Subcutaneous adipose tissue (tissue), 4 donors: ENCODE data around the gene TMEM132A. TPM values are rescaled to one million over a fixed set of nuclear protein-coding genes. Genes with fewer than 3 reads are reported as not detected.

ENCODE experiments used
- CTCF ChIP-seq: fragments of 450-650 bp; IDR thresholded peaks from one replicate; pipeline ENCODE4 v1.5.1; 2016; ENCODE audit warnings: low read depth, mild to moderate bottlenecking, control low read depth, antibody characterized with exemption, moderate library complexity
- total RNA-seq, 4 donors: library from RNA; depleted of rRNA; stranded (reverse); fragments of >200 nt; gene quantifications; one replicate each; pipeline ENCODE4 v1.1.0, GENCODE V29; 2016

TMEM132A gene
- total RNA-seq, 4 donors from 2014 or later: 0.51 to 3.0 (median 1.3) TPM

DNA sequence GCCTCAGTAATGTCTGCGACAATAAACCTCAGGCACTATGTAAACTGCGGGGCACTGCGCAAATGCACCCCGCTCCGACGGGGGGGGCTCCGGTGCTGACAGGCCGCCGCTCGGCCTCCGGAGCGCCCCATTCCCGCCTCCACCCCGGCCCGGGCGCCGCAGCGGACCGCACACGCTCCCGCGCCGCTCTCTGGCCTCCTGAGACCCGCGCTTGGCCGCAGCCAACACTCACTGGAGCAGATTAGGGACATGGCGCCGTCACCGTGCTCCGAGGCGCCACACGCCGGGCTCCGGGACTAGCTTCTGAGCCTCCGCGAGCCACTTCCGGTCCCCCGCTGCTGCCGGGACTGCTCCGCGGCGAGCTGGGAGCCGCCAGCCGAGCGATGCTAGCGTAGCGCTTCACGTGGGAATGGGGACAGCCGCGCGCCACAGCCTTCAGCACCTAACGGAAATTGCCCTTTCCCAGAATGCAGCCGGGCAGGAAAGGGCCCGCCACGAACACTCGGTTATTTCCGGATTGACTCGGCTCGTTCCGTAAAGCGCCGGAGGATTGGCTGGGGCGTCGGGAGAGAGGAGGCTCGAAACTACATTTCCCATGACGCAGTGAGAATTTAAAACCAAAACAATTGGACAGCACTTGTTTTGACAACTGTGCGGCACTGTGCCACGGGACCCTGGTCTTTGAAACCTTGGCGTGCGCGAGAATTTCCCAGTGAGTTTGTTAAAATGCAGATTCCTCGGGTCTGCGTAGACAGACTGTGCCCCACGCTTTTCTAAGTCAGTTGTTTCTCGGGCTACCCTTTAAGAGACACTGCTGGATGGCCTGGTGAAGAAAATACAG is 17.9 kb upstream of the TMEM132A start, which contains the start of gene PRPF19:
Gene PRPF19 (minus strand): TSS at position 454 of the 841 bp plus-strand sequence. CDS start 203 bp downstream, at position 251.
- TF ChIP-seq CTCF: no peak

DNA sequence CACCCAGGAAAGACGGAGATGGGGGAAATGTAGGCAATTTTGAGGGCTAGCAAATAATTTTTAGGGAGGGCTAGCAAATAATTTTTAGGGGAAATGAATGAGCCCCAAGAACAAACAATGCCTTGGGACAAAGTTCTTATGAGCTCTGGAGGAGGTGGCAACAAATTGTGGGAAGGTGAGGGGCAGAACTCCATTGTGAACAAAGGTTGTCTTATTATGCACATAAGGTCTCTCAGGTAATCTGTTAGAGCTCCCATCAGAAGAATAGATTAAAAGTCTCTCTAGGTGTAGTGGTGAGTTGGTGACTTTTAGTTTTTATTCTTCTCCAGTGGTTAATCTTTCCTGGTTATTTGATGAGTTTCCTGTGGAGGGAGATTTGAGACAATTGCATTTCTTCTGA is 15.5 kb upstream of the TMEM132A start:
- no peak for TF ChIP-seq CTCF

DNA sequence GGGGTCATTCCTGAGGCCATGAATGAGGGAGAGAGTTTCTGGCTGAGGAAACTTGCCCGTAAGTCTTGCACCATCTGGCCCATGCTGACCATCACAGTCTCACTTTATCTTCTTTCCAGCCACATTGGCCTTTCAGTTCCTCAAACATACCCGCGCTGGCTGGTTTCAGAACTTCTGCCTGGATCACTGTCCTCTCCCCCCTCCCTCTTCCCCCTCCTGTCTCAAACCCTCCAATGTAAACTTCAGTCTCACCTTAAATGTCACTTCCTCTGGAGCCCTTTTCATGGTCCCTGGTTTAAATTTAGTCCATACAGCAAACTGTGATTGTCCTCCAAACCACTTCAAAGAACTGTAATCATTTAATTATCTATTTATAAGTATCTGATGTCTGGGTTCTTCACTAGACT is 14.0 kb upstream of the TMEM132A start:
- TF ChIP-seq CTCF: no peak

GRCh38 chr11:60910711-60911380 is 13.4 kb upstream of the TMEM132A start:
- no peak for TF ChIP-seq CTCF

DNA sequence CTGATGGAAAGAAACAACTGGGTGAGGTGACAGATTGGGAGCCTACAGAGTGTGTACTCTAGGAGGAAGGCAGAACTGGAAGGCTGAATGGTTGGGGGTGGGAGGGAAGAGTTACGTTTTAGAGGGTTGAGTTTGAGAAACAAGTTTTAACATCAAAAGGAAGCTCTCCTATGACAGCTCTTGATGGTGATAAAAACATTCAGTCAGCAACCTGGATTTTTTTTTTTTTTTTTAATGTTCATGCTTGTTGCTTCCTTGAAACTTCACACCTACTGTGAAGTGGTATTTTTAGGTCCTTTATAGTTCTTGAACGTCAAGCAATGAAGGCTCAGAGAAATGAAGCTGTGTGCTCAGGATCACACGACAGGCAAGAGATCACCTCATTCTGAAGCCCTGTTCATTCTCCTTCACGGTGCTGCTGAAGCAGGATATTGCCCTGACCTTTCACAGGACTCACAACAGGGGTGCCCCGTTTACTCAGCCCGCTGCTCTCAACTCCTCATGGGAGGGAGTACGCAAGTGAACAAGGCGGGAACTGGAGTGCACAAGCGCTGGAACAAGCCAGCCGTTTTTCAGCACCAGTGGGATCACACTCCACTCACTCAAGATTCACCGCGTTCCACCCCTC is 11.9 kb upstream of the TMEM132A start:
- no peak for TF ChIP-seq CTCF

- TF ChIP-seq CTCF: no peak
Measured at GRCh38 chr11:60912851-60913528, 11.3 kb upstream of the TMEM132A start.
